WTC11 (cell line): ENCODE measurements around the gene RABAC1. TPM values are rescaled to one million over a fixed set of nuclear protein-coding genes. Genes with fewer than 3 reads are reported as not detected.

Source experiments
- ATAC-seq: fragments of 200-7000 bp; cut with Tn5 transposase; 2 replicates; pipeline ENCODE4 v1.10.0; 2021; ENCODE audit warnings: mild to moderate bottlenecking, moderate library complexity
- CTCF ChIA-PET: fragments of 300-600 bp; sonication (Branson Sonifier 250); formaldehyde crosslinking; loops from one replicate; lab custom pipeline; 2021; ENCODE audit warnings: antibody characterized with exemption; lab: Charles Lee
- POLR2A ChIA-PET: fragments of 350-600 bp; sonication (Branson Sonifier 250); formaldehyde crosslinking; loops from one replicate; lab custom pipeline; 2021; ENCODE audit warnings: antibody characterized with exemption; lab: Charles Lee
- DNase-seq: peaks from one replicate; pipeline ENCODE4 v3.0.0; 2021; ENCODE audit warnings: low spot score
- H3K27ac Mint-ChIP-seq: 2 replicates; pipeline ENCODE4 v1.8.0; 2021; ENCODE audit warnings: mixed read lengths
- H3K27me3 Mint-ChIP-seq: 2 replicates; pipeline ENCODE4 v1.8.0; 2021; ENCODE audit warnings: low read depth, mild to moderate bottlenecking, moderate library complexity, mixed read lengths
- H3K36me3 Mint-ChIP-seq: 2 replicates; pipeline ENCODE4 v1.8.0; 2021; ENCODE audit warnings: mixed read lengths
- H3K4me1 Mint-ChIP-seq: 2 replicates; pipeline ENCODE4 v1.8.0; 2022; ENCODE audit warnings: mixed read lengths
- H3K4me3 Mint-ChIP-seq: 2 replicates; pipeline ENCODE4 v1.8.0; 2021; ENCODE audit warnings: mild to moderate bottlenecking, moderate library complexity, mixed read lengths
- H3K9me3 Mint-ChIP-seq: 2 replicates; pipeline ENCODE4 v1.8.0; 2021; ENCODE audit warnings: mixed read lengths
- ATF3 ChIP-seq: sonication (generic); formaldehyde crosslinking; conservative IDR thresholded peaks from 2 replicates; pipeline ENCODE4 v1.8.1; 2022; ENCODE audit warnings: mild to moderate bottlenecking, missing genetic modification reagents
- ATF6 ChIP-seq: sonication (generic); formaldehyde crosslinking; IDR thresholded peaks from 2 replicates; pipeline ENCODE4 v1.8.1; 2023; ENCODE audit warnings: mild to moderate bottlenecking, missing genetic modification reagents
- CBFB ChIP-seq: sonication (generic); formaldehyde crosslinking; IDR thresholded peaks from 2 replicates; pipeline ENCODE4 v1.8.1; 2022; ENCODE audit warnings: mild to moderate bottlenecking, low read depth, missing genetic modification reagents
- CDX4 ChIP-seq: fragments of 250-450 bp; sonication (Bioruptor Pico); IDR thresholded peaks from 2 replicates; pipeline ENCODE4 v1.9.0; 2021; ENCODE audit warnings: moderate library complexity, mild to moderate bottlenecking, inconsistent platforms, borderline replicate concordance
- CTCF ChIP-seq: fragments of 200-600 bp; IDR thresholded peaks from 2 replicates; pipeline ENCODE4 v1.8.0; 2022; ENCODE audit warnings: antibody characterized with exemption
- E2F5 ChIP-seq: sonication (generic); formaldehyde crosslinking; IDR thresholded peaks from 2 replicates; pipeline ENCODE4 v1.8.1; 2022; ENCODE audit warnings: mild to moderate bottlenecking, moderate library complexity, missing genetic modification reagents
- GABPB1 ChIP-seq: sonication (generic); formaldehyde crosslinking; IDR thresholded peaks from 2 replicates; pipeline ENCODE4 v1.8.1; 2023; ENCODE audit warnings: mild to moderate bottlenecking, missing genetic modification reagents
- HMGA2 ChIP-seq: fragments of 250-450 bp; sonication (Bioruptor Pico); IDR thresholded peaks from 2 replicates; pipeline ENCODE4 v1.4.0; 2021; ENCODE audit warnings: mild to moderate bottlenecking, moderate library complexity
- MXD4 ChIP-seq: fragments of 250-450 bp; sonication (Bioruptor Pico); IDR thresholded peaks from 2 replicates; pipeline ENCODE4 v1.8.0; 2021; ENCODE audit warnings: mild to moderate bottlenecking, moderate library complexity, borderline replicate concordance
- NFATC4 ChIP-seq: fragments of 250-450 bp; sonication (Bioruptor Pico); IDR thresholded peaks from 2 replicates; pipeline ENCODE4 v1.9.0; 2021; ENCODE audit warnings: mild to moderate bottlenecking
- NFYB ChIP-seq: sonication (generic); formaldehyde crosslinking; conservative IDR thresholded peaks from 2 replicates; pipeline ENCODE4 v1.8.0; 2022; ENCODE audit warnings: low read depth, missing genetic modification reagents
- PRRX2 ChIP-seq: fragments of 250-450 bp; sonication (Bioruptor Pico); IDR thresholded peaks from 2 replicates; pipeline ENCODE4 v1.8.0; 2021; ENCODE audit warnings: mild to moderate bottlenecking
- TEAD1 ChIP-seq: sonication (generic); formaldehyde crosslinking; IDR thresholded peaks from 2 replicates; pipeline ENCODE4 v1.8.0; 2022; ENCODE audit warnings: mild to moderate bottlenecking, missing genetic modification reagents
- TP53 ChIP-seq: sonication (generic); formaldehyde crosslinking; IDR thresholded peaks from 2 replicates; pipeline ENCODE4 v1.8.1; 2023; ENCODE audit warnings: mild to moderate bottlenecking, missing genetic modification reagents
- USF1 ChIP-seq: sonication (generic); formaldehyde crosslinking; IDR thresholded peaks from 2 replicates; pipeline ENCODE4 v1.8.0; 2022; ENCODE audit warnings: mild to moderate bottlenecking, missing genetic modification reagents
- ZBTB43 ChIP-seq: sonication (generic); formaldehyde crosslinking; IDR thresholded peaks from 2 replicates; pipeline ENCODE4 v1.8.1; 2023; ENCODE audit warnings: mild to moderate bottlenecking, missing genetic modification reagents
- ZNF121 ChIP-seq: sonication (generic); formaldehyde crosslinking; IDR thresholded peaks from 2 replicates; pipeline ENCODE4 v1.8.0; 2023; ENCODE audit warnings: missing genetic modification reagents
- ZNF281 ChIP-seq: sonication (generic); formaldehyde crosslinking; IDR thresholded peaks from 2 replicates; pipeline ENCODE4 v1.8.0; 2023; ENCODE audit warnings: mild to moderate bottlenecking, missing genetic modification reagents
- total RNA-seq: library from RNA; stranded (reverse); gene quantifications from 3 replicates; pipeline ENCODE4 v1.2.3, GENCODE V29; 2021

RABAC1 gene
- total RNA-seq, 1 experiment from 2014 or later = 159 TPM

GRCh38 chr19:41926763-41927496 is 32.2 kb downstream of the RABAC1 start (continued):
- TF ChIP-seq ZBTB43 (CRISPR knock-in tag) (no peak), CDX4 (CRISPR knock-in tag) (no peak), GABPB1 (no peak), HMGA2 (no peak), E2F5 (CRISPR knock-in tag) (no peak), TP53 (no peak), NFATC4 (CRISPR knock-in tag) (no peak)

GRCh38 chr19:41926028-41926762 is 32.9 kb downstream of the RABAC1 start:
- no peak for TF ChIP-seq E2F5 (CRISPR knock-in tag)
- no peak for TF ChIP-seq PRRX2 (CRISPR knock-in tag)
- no peak for TF ChIP-seq ATF6 (CRISPR knock-in tag)
- no peak for TF ChIP-seq TEAD1 (CRISPR knock-in tag)
- TF ChIP-seq NFYB (CRISPR knock-in tag) = no peak
- TF ChIP-seq ZNF281 (CRISPR knock-in tag) = no peak
- no peak for TF ChIP-seq MXD4 (CRISPR knock-in tag)
- no peak for TF ChIP-seq ZNF121
- no peak for TF ChIP-seq CDX4 (CRISPR knock-in tag)
- TF ChIP-seq CTCF = no peak
- TF ChIP-seq ATF3 (CRISPR knock-in tag) = no peak
- TF ChIP-seq USF1 (CRISPR knock-in tag) = no peak
- no peak for TF ChIP-seq CBFB
- Mint-ChIP-seq H3K9me3 (no peaks in the 10 kb centered on the region), H3K4me1 (peaks cover 28% of the 10 kb centered on the region), H3K27me3 (peaks cover 26% of the 10 kb centered on the region), H3K36me3 (no peaks in the 10 kb centered on the region), H3K4me3 (no peak overlapping the region), H3K27ac (no peak overlapping the region)
- DNase-seq (no peak), ATAC-seq (no peak)
- CTCF ChIA-PET = no interaction called here
- POLR2A ChIA-PET = interaction anchor here (0.5 kb wide), 1 partner anchor 94 kb away, joined by 5 read pairs; no protein-coding TSS in a partner anchor
